ENCODE results near the gene TMEM272.

Gene TMEM272

DNA sequence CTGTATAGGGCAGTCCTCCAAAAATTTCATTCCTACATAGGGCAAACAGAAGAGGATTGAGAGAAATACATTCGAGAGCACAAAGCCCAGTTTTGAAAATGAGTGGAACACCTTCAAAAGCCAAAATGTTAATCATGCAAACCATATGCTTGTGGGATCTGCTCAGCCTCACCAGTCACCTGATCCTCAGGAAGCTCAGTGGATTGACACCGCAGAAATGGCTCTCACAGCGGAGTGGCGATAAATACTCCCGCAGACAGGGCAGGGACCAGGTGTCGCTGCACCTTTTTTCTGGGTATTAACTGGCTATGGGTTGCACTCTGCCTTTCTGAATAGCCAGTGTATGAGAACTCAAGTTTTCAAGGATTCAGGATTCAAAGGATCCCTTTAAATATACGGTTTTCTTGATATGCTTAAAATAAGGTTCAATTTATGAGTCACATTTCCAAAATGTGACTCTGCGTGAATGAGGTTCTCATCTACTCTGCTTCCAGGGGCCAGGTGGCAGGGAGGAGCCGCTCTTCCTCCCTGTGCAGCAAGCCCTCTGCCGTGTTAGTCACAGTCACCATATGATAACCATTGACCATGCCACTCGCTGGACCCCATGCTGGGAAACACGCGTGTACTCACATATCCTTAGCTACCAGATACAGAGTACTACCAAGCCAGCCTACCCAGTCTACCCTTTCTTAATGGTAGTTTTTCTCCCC lies 22.7 kb downstream of the TMEM272 start:
- H3K4me3 ChIP-seq (ENCODE audit: low read depth, low read length), result no peak overlapping the region

DNA sequence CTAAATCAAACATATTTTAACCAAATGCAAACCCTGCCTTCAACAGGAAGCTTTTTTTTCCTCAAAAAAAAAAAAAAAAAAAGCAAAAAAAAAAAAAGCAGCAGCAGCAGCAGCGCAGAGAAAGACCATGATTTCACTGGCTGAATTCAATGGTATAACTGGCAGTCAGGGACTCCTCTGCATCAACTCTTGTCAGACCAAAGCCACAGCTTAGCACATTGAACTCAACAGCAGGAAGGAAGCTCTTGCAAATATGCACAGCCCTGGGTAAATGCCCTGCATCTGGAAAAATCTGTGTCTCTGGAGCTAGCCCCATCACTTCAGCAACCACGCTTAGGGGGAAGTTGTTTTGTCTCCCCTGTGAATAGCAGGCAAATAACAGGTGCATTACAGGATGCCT lies 23.4 kb downstream of the TMEM272 start:
- no peaks in the 10 kb centered on the region for H3K36me3 ChIP-seq (replicated peaks)
- no peak for DNase-seq
- H3K4me3 ChIP-seq (ENCODE audit: low read depth, low read length), result no peak overlapping the region
- in situ Hi-C loops (cut with HindIII; ENCODE audit: low pct_ligation_motif_present, low sequenced_read_pairs), result no loop called here
- TF ChIP-seq, protein P1, sequence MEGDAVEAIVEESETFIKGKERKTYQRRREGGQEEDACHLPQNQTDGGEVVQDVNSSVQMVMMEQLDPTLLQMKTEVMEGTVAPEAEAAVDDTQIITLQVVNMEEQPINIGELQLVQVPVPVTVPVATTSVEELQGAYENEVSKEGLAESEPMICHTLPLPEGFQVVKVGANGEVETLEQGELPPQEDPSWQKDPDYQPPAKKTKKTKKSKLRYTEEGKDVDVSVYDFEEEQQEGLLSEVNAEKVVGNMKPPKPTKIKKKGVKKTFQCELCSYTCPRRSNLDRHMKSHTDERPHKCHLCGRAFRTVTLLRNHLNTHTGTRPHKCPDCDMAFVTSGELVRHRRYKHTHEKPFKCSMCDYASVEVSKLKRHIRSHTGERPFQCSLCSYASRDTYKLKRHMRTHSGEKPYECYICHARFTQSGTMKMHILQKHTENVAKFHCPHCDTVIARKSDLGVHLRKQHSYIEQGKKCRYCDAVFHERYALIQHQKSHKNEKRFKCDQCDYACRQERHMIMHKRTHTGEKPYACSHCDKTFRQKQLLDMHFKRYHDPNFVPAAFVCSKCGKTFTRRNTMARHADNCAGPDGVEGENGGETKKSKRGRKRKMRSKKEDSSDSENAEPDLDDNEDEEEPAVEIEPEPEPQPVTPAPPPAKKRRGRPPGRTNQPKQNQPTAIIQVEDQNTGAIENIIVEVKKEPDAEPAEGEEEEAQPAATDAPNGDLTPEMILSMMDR (IDR thresholded peaks at IDR 0.05; ENCODE audit: low read depth, low read length, missing control alignments), result no peak
- no peaks in the 10 kb centered on the region for H3K27me3 ChIP-seq (replicated peaks)
- H3K27ac ChIP-seq, result no peak overlapping the region

More for the DNA sequence above, 22.7 kb downstream of the TMEM272 start:
- Histone ChIP-seq H3K27me3 (replicated peaks) (peaks cover 5% of the 10 kb centered on the region), H3K27ac (no peak overlapping the region), H3K36me3 (replicated peaks) (no peaks in the 10 kb centered on the region)
- in situ Hi-C loops (cut with HindIII; ENCODE audit: low pct_ligation_motif_present, low sequenced_read_pairs), result no loop called here
- no peak for DNase-seq
- TF ChIP-seq, protein P1 (IDR thresholded peaks at IDR 0.05; ENCODE audit: low read depth, low read length, missing control alignments), result no peak

GRCh38 chr13:51820016-51820597 lies 24.9 kb downstream of the TMEM272 start:
- Histone ChIP-seq H3K27me3 (replicated peaks) (no peaks in the 10 kb centered on the region), H3K36me3 (replicated peaks) (no peaks in the 10 kb centered on the region), H3K27ac (no peak overlapping the region), H3K4me3 (ENCODE audit: low read depth, low read length) (no peak overlapping the region)
- DNase-seq, result no peak
- in situ Hi-C loops (cut with HindIII; ENCODE audit: low pct_ligation_motif_present, low sequenced_read_pairs), result no loop called here
- TF ChIP-seq, protein P1 (IDR thresholded peaks at IDR 0.05; ENCODE audit: low read depth, low read length, missing control alignments), result no peak

GRCh38 chr13:51819544-51819943 lies 25.4 kb downstream of the TMEM272 start:
- no peaks in the 10 kb centered on the region for H3K27me3 ChIP-seq (replicated peaks)
- in situ Hi-C loops (cut with HindIII; ENCODE audit: low pct_ligation_motif_present, low sequenced_read_pairs), result no loop called here
- no peaks in the 10 kb centered on the region for H3K36me3 ChIP-seq (replicated peaks)
- no peak for DNase-seq
- no peak overlapping the region for H3K4me3 ChIP-seq (ENCODE audit: low read depth, low read length)
- TF ChIP-seq, protein P1 (IDR thresholded peaks at IDR 0.05; ENCODE audit: low read depth, low read length, missing control alignments), result no peak
- no peak overlapping the region for H3K27ac ChIP-seq

- no peak for DNase-seq
- TF ChIP-seq, protein P1 (IDR thresholded peaks at IDR 0.05; ENCODE audit: low read depth, low read length, missing control alignments), result no peak
- Histone ChIP-seq H3K27ac (no peak overlapping the region), H3K4me3 (ENCODE audit: low read depth, low read length) (no peak overlapping the region), H3K36me3 (replicated peaks) (no peaks in the 10 kb centered on the region), H3K27me3 (replicated peaks) (no peaks in the 10 kb centered on the region)
- in situ Hi-C loops (cut with HindIII; ENCODE audit: low pct_ligation_motif_present, low sequenced_read_pairs), result no loop called here
These were observed 26.0 kb downstream of the TMEM272 start for GRCh38 chr13:51818781-51819511.

Data from brain microvascular endothelial cell (primary cell).